ENCODE results near the gene SMCO2. TPM values are rescaled to one million over a fixed set of nuclear protein-coding genes. Genes with fewer than 3 reads are reported as not detected.

Gene SMCO2
- polyA plus RNA-seq, 3 donors = 17.4 TPM; not detected in 2

DNA sequence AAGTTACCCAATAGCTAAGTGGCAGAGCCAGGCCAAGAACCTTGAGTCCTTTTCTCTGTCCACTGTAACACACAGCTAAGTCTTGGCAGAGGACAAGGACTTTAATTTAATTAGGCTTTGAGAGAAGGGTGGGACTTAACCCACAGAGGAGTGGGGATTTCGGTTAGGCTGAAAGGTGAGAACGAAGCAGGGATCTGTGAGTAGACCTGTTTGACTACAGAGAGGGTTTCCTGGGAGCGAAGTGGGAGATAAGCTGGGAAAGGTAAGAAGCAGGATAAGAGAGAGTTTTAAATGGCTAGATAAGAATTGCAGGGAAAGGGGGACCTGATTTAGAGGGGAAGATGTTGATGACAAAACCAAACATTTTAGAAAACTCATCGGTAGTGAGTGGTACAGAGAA is 75.4 kb downstream of the SMCO2 start:
- Histone ChIP-seq H4K20me1 (ENCODE audit: insufficient read depth, low read length) (no peaks in the 10 kb centered on the region), H3K4me2 (replicated peaks; ENCODE audit: extremely low read depth, low read length, poor library complexity, severe bottlenecking) (no peak overlapping the region), H3K36me3 (replicated peaks in 1 of 2; ENCODE audit: control insufficient read depth in 1 of 2, insufficient read depth in 2 of 2, low read length in 2 of 2) (no peaks in the 10 kb centered on the region), H3K27ac (ENCODE audit: low read depth in 1 of 2, low read length in 2 of 2) (no peak overlapping the region), H3K9me3 (replicated peaks in 1 of 2; ENCODE audit: control insufficient read depth in 1 of 2, insufficient read depth in 1 of 2, low read length in 2 of 2) (no peaks in the 10 kb centered on the region), H2AFZ (ENCODE audit: insufficient read depth, low read depth, low read length, poor library complexity, severe bottlenecking) (peak overlapping the region; percentile 97), H3K4me1 (ENCODE audit: control insufficient read depth in 1 of 2, insufficient read depth in 2 of 2, low read length in 2 of 2) (peaks cover 18 to 23% of the 10 kb centered on the region in 2 donors), H3K27me3 (ENCODE audit: control insufficient read depth in 2 of 2, insufficient read depth in 2 of 2, low read length in 2 of 2) (no peaks in the 10 kb centered on the region), H3K4me3 (replicated peaks in 1 of 3; ENCODE audit: low read depth in 2 of 3, low read length in 3 of 3) (no peak overlapping the region), H3K9ac (ENCODE audit: insufficient read depth, low read length, poor library complexity, severe bottlenecking) (no peak overlapping the region), H3K79me2 (ENCODE audit: insufficient read depth, low read length) (no peaks in the 10 kb centered on the region)
- Mint-ChIP-seq H3K27me3 (ENCODE audit: low read depth in 3 of 3) (no peaks in the 10 kb centered on the region), H3K36me3 (no peaks in the 10 kb centered on the region), H3K4me3 (no peak overlapping the region), H3K9me3 (peaks cover 0 to 2% (median 0%) of the 10 kb centered on the region in 7 donors), H3K4me1 (peaks cover 26% of the 10 kb centered on the region), H3K27ac (no peak overlapping the region)
- 100% methylated on average over 4 of the region's 4 CpGs for WGBS (ENCODE audit: insufficient coverage)
- TF ChIP-seq, protein P1, sequence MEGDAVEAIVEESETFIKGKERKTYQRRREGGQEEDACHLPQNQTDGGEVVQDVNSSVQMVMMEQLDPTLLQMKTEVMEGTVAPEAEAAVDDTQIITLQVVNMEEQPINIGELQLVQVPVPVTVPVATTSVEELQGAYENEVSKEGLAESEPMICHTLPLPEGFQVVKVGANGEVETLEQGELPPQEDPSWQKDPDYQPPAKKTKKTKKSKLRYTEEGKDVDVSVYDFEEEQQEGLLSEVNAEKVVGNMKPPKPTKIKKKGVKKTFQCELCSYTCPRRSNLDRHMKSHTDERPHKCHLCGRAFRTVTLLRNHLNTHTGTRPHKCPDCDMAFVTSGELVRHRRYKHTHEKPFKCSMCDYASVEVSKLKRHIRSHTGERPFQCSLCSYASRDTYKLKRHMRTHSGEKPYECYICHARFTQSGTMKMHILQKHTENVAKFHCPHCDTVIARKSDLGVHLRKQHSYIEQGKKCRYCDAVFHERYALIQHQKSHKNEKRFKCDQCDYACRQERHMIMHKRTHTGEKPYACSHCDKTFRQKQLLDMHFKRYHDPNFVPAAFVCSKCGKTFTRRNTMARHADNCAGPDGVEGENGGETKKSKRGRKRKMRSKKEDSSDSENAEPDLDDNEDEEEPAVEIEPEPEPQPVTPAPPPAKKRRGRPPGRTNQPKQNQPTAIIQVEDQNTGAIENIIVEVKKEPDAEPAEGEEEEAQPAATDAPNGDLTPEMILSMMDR (IDR thresholded peaks at IDR 0.05) = no peak
- intact Hi-C loops (cut with micrococcal nuclease) = no loop called here
- DNase-seq = no peak

DNA sequence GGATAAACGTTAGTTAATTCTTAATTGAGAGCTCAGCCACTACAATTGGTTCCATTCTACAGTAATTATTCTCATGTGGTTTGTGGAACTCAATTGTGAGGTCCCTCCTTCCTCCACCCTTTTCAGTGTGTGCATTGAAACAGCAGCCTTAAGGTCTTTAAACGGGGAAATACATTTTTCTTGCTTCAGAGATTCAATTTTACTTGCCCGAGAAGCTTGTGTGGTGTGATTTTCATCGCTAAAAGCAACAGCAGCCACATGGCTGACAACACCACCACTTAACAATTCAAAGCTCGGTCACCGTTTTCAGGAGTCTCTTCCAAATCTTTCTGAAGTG is 76.7 kb downstream of the SMCO2 start:
- no peaks in the 10 kb centered on the region for H3K36me3 ChIP-seq (replicated peaks in 1 of 2; ENCODE audit: control insufficient read depth in 1 of 2, insufficient read depth in 2 of 2, low read length in 2 of 2)
- no CpG with 5 or more reads among the region's 6 CpGs for WGBS (ENCODE audit: insufficient coverage)
- H3K27me3 Mint-ChIP-seq (ENCODE audit: low read depth in 3 of 3) = peaks cover 0 to 4% (median 0%) of the 10 kb centered on the region in 3 donors
- no peaks in the 10 kb centered on the region for H3K27me3 ChIP-seq (ENCODE audit: control insufficient read depth in 2 of 2, insufficient read depth in 2 of 2, low read length in 2 of 2)
- TF ChIP-seq, protein P1 (IDR thresholded peaks at IDR 0.05) = no peak
- no peaks in the 10 kb centered on the region for H4K20me1 ChIP-seq (ENCODE audit: insufficient read depth, low read length)
- no peaks in the 10 kb centered on the region for H3K36me3 Mint-ChIP-seq
- H3K27ac Mint-ChIP-seq = peak overlapping the region in 6 of 7 donors; percentile 73 to 89 (median 84)
- intact Hi-C loops (cut with micrococcal nuclease) = no loop called here
- H3K9me3 ChIP-seq (replicated peaks in 1 of 2; ENCODE audit: control insufficient read depth in 1 of 2, insufficient read depth in 1 of 2, low read length in 2 of 2) = no peaks in the 10 kb centered on the region
- peak overlapping the region; percentile 97 for H2AFZ ChIP-seq (ENCODE audit: insufficient read depth, low read depth, low read length, poor library complexity, severe bottlenecking)
- H3K4me1 ChIP-seq (ENCODE audit: control insufficient read depth in 1 of 2, insufficient read depth in 2 of 2, low read length in 2 of 2) = peaks cover 18 to 23% of the 10 kb centered on the region in 2 donors
- peak in 1 of 3 donors; percentile 2 for DNase-seq
- peak overlapping the region; percentile 78 to 98 (median 88) for H3K4me3 ChIP-seq (replicated peaks in 1 of 3; ENCODE audit: low read depth in 2 of 3, low read length in 3 of 3)
- no peaks in the 10 kb centered on the region for H3K79me2 ChIP-seq (ENCODE audit: insufficient read depth, low read length)
- H3K9me3 Mint-ChIP-seq = peaks cover 0 to 2% (median 0%) of the 10 kb centered on the region in 7 donors
- peak overlapping the region; percentile 81 for H3K4me2 ChIP-seq (replicated peaks; ENCODE audit: extremely low read depth, low read length, poor library complexity, severe bottlenecking)
- H3K27ac ChIP-seq (ENCODE audit: low read depth in 1 of 2, low read length in 2 of 2) = peak overlapping the region in 1 of 2 donors; percentile 74
- peak overlapping the region; percentile 95 to 98 for H3K4me3 Mint-ChIP-seq
- H3K4me1 Mint-ChIP-seq = peaks cover 26% of the 10 kb centered on the region
- peak overlapping the region; percentile 61 for H3K9ac ChIP-seq (ENCODE audit: insufficient read depth, low read length, poor library complexity, severe bottlenecking)
